ENCODE data around the gene KLF7.

- no peak for TF ChIP-seq CHD2 (IDR thresholded peaks at IDR 0.05; ENCODE audit: low read length, partially characterized antibody)
- no peak for TF ChIP-seq JUNB (IDR thresholded peaks at IDR 0.05)
These were observed 41.9 kb downstream of the KLF7 start for GRCh38 chr2:207123776-207124391.

Data from A549 (cell line).